RWPE2 (cell line): ENCODE results near the gene EPS15.

Experiments
- ATAC-seq: fragments of 200-7000 bp; cut with Tn5 transposase; 3 replicates; pipeline ENCODE4 v1.9.1; 2021; ENCODE audit warnings: low read depth
- DNase-seq: peaks from one replicate; pipeline ENCODE4 v3.0.0-alpha.2; 2020; ENCODE audit warnings: low spot score
- H3K27ac ChIP-seq: fragments of 450-650 bp; 2 replicates; pipeline ENCODE4 v1.5.1; 2017; ENCODE audit warnings: mild to moderate bottlenecking; ENCODE audit not compliant: poor library complexity, severe bottlenecking
- H3K27me3 ChIP-seq: fragments of 250-450 bp; sonication (Bioruptor Pico); 2 replicates; pipeline ENCODE4 v1.5.1; 2021; ENCODE audit warnings: mild to moderate bottlenecking, moderate library complexity; ENCODE audit not compliant: insufficient read depth, poor library complexity, severe bottlenecking
- H3K36me3 ChIP-seq: fragments of 250-450 bp; sonication (Bioruptor Pico); 2 replicates; pipeline ENCODE4 v1.5.1; 2020; ENCODE audit warnings: low read depth, mild to moderate bottlenecking, moderate library complexity
- H3K4me1 ChIP-seq: fragments of 250-450 bp; sonication (Bioruptor Pico); 2 replicates; pipeline ENCODE4 v1.5.1; 2021; ENCODE audit warnings: mild to moderate bottlenecking, moderate library complexity; ENCODE audit not compliant: insufficient read depth, poor library complexity, severe bottlenecking
- H3K4me3 ChIP-seq: fragments of 250-450 bp; sonication (Bioruptor Pico); 2 replicates; pipeline ENCODE4 v1.5.1; 2021; ENCODE audit warnings: mild to moderate bottlenecking, moderate library complexity; ENCODE audit not compliant: severe bottlenecking
- H3K9me3 ChIP-seq: fragments of 250-450 bp; sonication (Bioruptor Pico); 2 replicates; pipeline ENCODE4 v1.5.1; 2021; ENCODE audit warnings: mild to moderate bottlenecking, moderate library complexity; ENCODE audit not compliant: severe bottlenecking
- CTCF ChIP-seq: fragments of 450-650 bp; IDR thresholded peaks from one replicate; pipeline ENCODE4 v1.5.1; 2017; ENCODE audit warnings: mild to moderate bottlenecking, moderate library complexity; ENCODE audit not compliant: poor library complexity, severe bottlenecking

EPS15 gene

GRCh38 chr1:51549016-51549619 is 30.1 kb upstream of the EPS15 start:
- no peak for DNase-seq
- Histone ChIP-seq H3K27ac (no peak overlapping the region), H3K36me3 (no peaks in the 10 kb centered on the region), H3K9me3 (peaks cover 2% of the 10 kb centered on the region), H3K4me1 (no peaks in the 10 kb centered on the region), H3K27me3 (no peaks in the 10 kb centered on the region), H3K4me3 (no peak overlapping the region)
- TF ChIP-seq CTCF = no peak
- ATAC-seq = no peak; the same call in 2 of the 3 replicates

- Histone ChIP-seq H3K27me3 (no peaks in the 10 kb centered on the region), H3K27ac (no peak overlapping the region), H3K9me3 (peaks cover 2% of the 10 kb centered on the region), H3K36me3 (no peaks in the 10 kb centered on the region), H3K4me1 (peaks cover 12% of the 10 kb centered on the region), H3K4me3 (no peak overlapping the region)
- peak; percentile 64 for ATAC-seq
- TF ChIP-seq CTCF = no peak
- no peak for DNase-seq
Observed at GRCh38 chr1:51543858-51544257, 24.8 kb upstream of the EPS15 start.

- Histone ChIP-seq H3K36me3 (no peaks in the 10 kb centered on the region), H3K27me3 (no peaks in the 10 kb centered on the region), H3K9me3 (peaks cover 2% of the 10 kb centered on the region), H3K27ac (peak overlapping the region; percentile 43), H3K4me1 (peaks cover 12% of the 10 kb centered on the region), H3K4me3 (no peak overlapping the region)
- ATAC-seq (no peak), DNase-seq (no peak)
- TF ChIP-seq CTCF = no peak
Observed at GRCh38 chr1:51542158-51542953, 23.3 kb upstream of the EPS15 start.

GRCh38 chr1:51541313-51542050 is 22.4 kb upstream of the EPS15 start:
- H3K36me3 ChIP-seq = no peaks in the 10 kb centered on the region
- no peaks in the 10 kb centered on the region for H3K27me3 ChIP-seq
- no peak for TF ChIP-seq CTCF
- H3K4me1 ChIP-seq = peaks cover 12% of the 10 kb centered on the region
- peak; percentile 79 for ATAC-seq
- no peak for DNase-seq
- no peak overlapping the region for H3K4me3 ChIP-seq
- H3K27ac ChIP-seq = peak overlapping the region; percentile 43
- H3K9me3 ChIP-seq = peaks cover 2% of the 10 kb centered on the region
